H1 (cell line): ENCODE results near the gene MEF2A. TPM values are rescaled to one million over a fixed set of nuclear protein-coding genes. Genes with fewer than 3 reads are reported as not detected.

Source experiments
- CTCF ChIA-PET: fragments of 300-600 bp; sonication (Branson Sonifier 250); formaldehyde crosslinking; loops from one replicate; lab custom pipeline; 2021; ENCODE audit not compliant: partially characterized antibody; lab: Charles Lee
- POLR2A ChIA-PET: fragments of 300-600 bp; sonication (Branson Sonifier 250); formaldehyde crosslinking; loops from one replicate; lab custom pipeline; 2021; ENCODE audit warnings: inconsistent platforms; ENCODE audit not compliant: partially characterized antibody; lab: Charles Lee
- DNase-seq, 2 experiments: peaks; one replicate each; pipeline versions ENCODE4 v3.0.0 to v3.0.0-alpha.2; 2010 to 2022; ENCODE audit warnings: low spot score in 2 of 2, low read depth in 1 of 2, mixed read lengths in 1 of 2
- FAIRE-seq: peaks from 2 replicates; lab custom pipeline; 2011; peaks lifted over from hg19 to GRCh38; lab: Jason Lieb, UNC
- H2AFZ ChIP-seq: 2 replicates; pipeline ENCODE4 v1.8.1; 2012; ENCODE audit warnings: low read length, inconsistent platforms
- H2AK5ac ChIP-seq: 2 replicates; pipeline ENCODE4 v1.6.1; 2013; ENCODE audit warnings: low read depth, low read length
- H2BK120ac ChIP-seq: replicated peaks from 2 replicates; pipeline ENCODE3; 2013; ENCODE audit warnings: low read depth, low read length, inconsistent platforms
- H2BK12ac ChIP-seq: 2 replicates; pipeline ENCODE4 v1.6.1; 2013; ENCODE audit warnings: low read depth, low read length
- H2BK15ac ChIP-seq: 2 replicates; pipeline ENCODE4 v1.6.1; 2013; ENCODE audit warnings: low read length
- H2BK20ac ChIP-seq: 2 replicates; pipeline ENCODE4 v1.6.1; 2013; ENCODE audit warnings: low read length
- H2BK5ac ChIP-seq: 2 replicates; pipeline ENCODE4 v1.6.1; 2013; ENCODE audit warnings: low read depth, low read length
- H3K14ac ChIP-seq: 2 replicates; pipeline ENCODE4 v1.6.1; 2013; ENCODE audit warnings: inconsistent platforms; ENCODE audit not compliant: insufficient read length
- H3K18ac ChIP-seq: 2 replicates; pipeline ENCODE4 v1.6.1; 2013; ENCODE audit warnings: low read length; ENCODE audit errors: extremely low read depth
- H3K23ac ChIP-seq: 2 replicates; pipeline ENCODE4 v1.6.1; 2013; ENCODE audit warnings: inconsistent platforms; ENCODE audit not compliant: insufficient read length
- H3K23me2 ChIP-seq: 2 replicates; pipeline ENCODE4 v1.6.1; 2013; ENCODE audit warnings: low read depth, low read length
- H3K27ac ChIP-seq: 2 replicates; pipeline ENCODE4 v1.6.1; 2011; ENCODE audit warnings: low read depth, low read length, inconsistent platforms
- H3K27me3 ChIP-seq, 4 experiments: replicated peaks in 1 of 4; 1 replicate in 1 of 4; 2 replicates in 3 of 4; pipeline versions ENCODE4 v1.6.1 to v1.8.1; 2011 to 2013; ENCODE audit warnings: low read length in 3 of 4, mild to moderate bottlenecking in 3 of 4, inconsistent platforms in 2 of 4, mixed read lengths in 2 of 4, moderate library complexity in 1 of 4; ENCODE audit not compliant: control insufficient read depth in 3 of 4, insufficient read depth in 3 of 4; ENCODE audit errors: extremely low read depth in 1 of 4
- H3K36me3 ChIP-seq, 4 experiments: 2 replicates each; pipeline versions ENCODE4 v1.6.1 to v1.8.1; 2011 to 2013; ENCODE audit warnings: mild to moderate bottlenecking in 4 of 4, low read length in 3 of 4, moderate library complexity in 2 of 4, control low read depth in 1 of 4, inconsistent platforms in 1 of 4; ENCODE audit not compliant: insufficient read depth in 4 of 4, control insufficient read depth in 2 of 4
- H3K4ac ChIP-seq: replicated peaks from 2 replicates; pipeline ENCODE3; 2013; ENCODE audit warnings: low read length, low read depth, mixed read lengths, inconsistent platforms; ENCODE audit not compliant: insufficient read length
- H3K4me1 ChIP-seq, 4 experiments: replicated peaks in 1 of 4; 1 replicate in 1 of 4; 2 replicates in 3 of 4; pipeline versions ENCODE4 v1.6.1 to v1.8.1; 2011 to 2013; ENCODE audit warnings: low read length in 3 of 4, inconsistent platforms in 2 of 4, mixed read lengths in 1 of 4; ENCODE audit not compliant: insufficient read depth in 4 of 4, control insufficient read depth in 3 of 4
- H3K4me2 ChIP-seq, 2 experiments: 2 replicates each; pipeline versions ENCODE4 v1.6.1 to v1.8.1; 2011 to 2013; ENCODE audit warnings: low read depth in 2 of 2, low read length in 2 of 2, control low read depth in 1 of 2, inconsistent platforms in 1 of 2, mild to moderate bottlenecking in 1 of 2; ENCODE audit not compliant: insufficient read depth in 1 of 2
- H3K4me3 ChIP-seq, 4 experiments: fragments of 200-600, 300-600 bp in 1 of 4; sonication (generic), shearing (Covaris generic), sonication (Bioruptor Twin) in 1 of 4; 2 replicates each; pipeline versions ENCODE4 v1.5.1 to v1.8.1; 2011 to 2016; ENCODE audit warnings: low read length in 4 of 4, low read depth in 3 of 4, control low read depth in 2 of 4, inconsistent platforms in 2 of 4, mild to moderate bottlenecking in 2 of 4, mixed read lengths in 1 of 4, moderate library complexity in 1 of 4; ENCODE audit not compliant: insufficient read depth in 2 of 4; ENCODE audit errors: extremely low read depth in 1 of 4
- H3K56ac ChIP-seq: replicated peaks from 2 replicates; pipeline ENCODE3; 2013; ENCODE audit warnings: low read depth, mild to moderate bottlenecking, mixed read lengths, low read length, inconsistent platforms; ENCODE audit not compliant: insufficient read length
- H3K79me1 ChIP-seq: 2 replicates; pipeline ENCODE4 v1.6.1; 2013; ENCODE audit warnings: low read depth, low read length, control low read depth
- H3K79me2 ChIP-seq, 2 experiments: 2 replicates each; pipeline versions ENCODE4 v1.6.1 to v1.8.1; 2012 to 2013; ENCODE audit warnings: low read length in 2 of 2, mild to moderate bottlenecking in 2 of 2, inconsistent platforms in 1 of 2; ENCODE audit not compliant: insufficient read depth in 2 of 2, control insufficient read depth in 1 of 2
- H3K9ac ChIP-seq, 4 experiments: replicated peaks in 1 of 4; 1 replicate in 1 of 4; 2 replicates in 3 of 4; pipeline versions ENCODE4 v1.6.1 to v1.8.1; 2011 to 2013; ENCODE audit warnings: low read depth in 3 of 4, low read length in 3 of 4, control low read depth in 2 of 4, mild to moderate bottlenecking in 2 of 4, moderate library complexity in 2 of 4, inconsistent platforms in 1 of 4; ENCODE audit errors: extremely low read depth in 1 of 4
- H3K9me3 ChIP-seq, 2 experiments: 2 replicates each; pipeline versions ENCODE4 v1.6.1 to v1.8.1; 2012 to 2013; ENCODE audit warnings: mild to moderate bottlenecking in 2 of 2, moderate library complexity in 2 of 2, control low read depth in 1 of 2, inconsistent platforms in 1 of 2, low read depth in 1 of 2, low read length in 1 of 2, mixed read lengths in 1 of 2; ENCODE audit not compliant: insufficient read depth in 2 of 2
- H4K20me1 ChIP-seq, 2 experiments: replicated peaks in 1 of 2; 2 replicates each; pipeline versions ENCODE3 to v1.8.1; 2011 to 2013; ENCODE audit warnings: inconsistent platforms in 2 of 2, low read length in 2 of 2, mild to moderate bottlenecking in 1 of 2; ENCODE audit not compliant: insufficient read depth in 2 of 2, control insufficient read depth in 1 of 2
- H4K5ac ChIP-seq: 2 replicates; pipeline ENCODE4 v1.6.1; 2013; ENCODE audit warnings: low read length, low read depth, mixed read lengths, inconsistent platforms; ENCODE audit not compliant: insufficient read length
- H4K8ac ChIP-seq: 2 replicates; pipeline ENCODE4 v1.8.0; 2013; ENCODE audit warnings: mild to moderate bottlenecking, moderate library complexity, low read length, inconsistent platforms; ENCODE audit not compliant: insufficient read depth; ENCODE audit errors: extremely low read depth
- H4K91ac ChIP-seq: replicated peaks from 2 replicates; pipeline ENCODE3; 2013; ENCODE audit warnings: low read length, mixed read lengths, inconsistent platforms; ENCODE audit not compliant: insufficient read length
- ASH2L ChIP-seq: fragments of 200-600, 300-600 bp; sonication (generic); IDR thresholded peaks from one replicate; pipeline ENCODE4 v1.7.1; 2017; ENCODE audit warnings: low read length
- CHD1 ChIP-seq: IDR thresholded peaks from 2 replicates; pipeline ENCODE4 v1.6.1; 2012; ENCODE audit warnings: low read depth, low read length, improper control_type of control experiment
- CHD2 ChIP-seq: IDR thresholded peaks from 2 replicates; pipeline ENCODE4 v1.6.1; 2012; ENCODE audit warnings: low read length, improper control_type of control experiment
- FOSL1 ChIP-seq: IDR thresholded peaks from 2 replicates; pipeline ENCODE4 v1.6.1; 2011; ENCODE audit warnings: mild to moderate bottlenecking, low read depth, low read length, moderate library complexity; ENCODE audit not compliant: insufficient read depth
- GABPA ChIP-seq: IDR thresholded peaks from 2 replicates; pipeline ENCODE4 v1.6.1; 2011; ENCODE audit warnings: mild to moderate bottlenecking, low read length, moderate library complexity, borderline replicate concordance; ENCODE audit not compliant: insufficient read depth
- GTF2F1 ChIP-seq: IDR thresholded peaks from 2 replicates; pipeline ENCODE4 v1.6.1; 2012; ENCODE audit warnings: low read depth, low read length, improper control_type of control experiment, borderline replicate concordance
- KDM4A ChIP-seq: IDR thresholded peaks from one replicate; pipeline ENCODE4 v1.7.1; 2012; ENCODE audit warnings: low read depth, mild to moderate bottlenecking, moderate library complexity, low read length, inconsistent platforms; ENCODE audit not compliant: severe bottlenecking
- MAFK ChIP-seq: IDR thresholded peaks from 2 replicates; pipeline ENCODE4 v1.6.1; 2012; ENCODE audit warnings: low read depth, mild to moderate bottlenecking, improper control_type of control experiment, low read length
- NANOG ChIP-seq: IDR thresholded peaks from 2 replicates; pipeline ENCODE4 v1.6.1; 2011; ENCODE audit warnings: low read length, low read depth, mild to moderate bottlenecking, inconsistent platforms; ENCODE audit not compliant: insufficient read depth, poor library complexity, severe bottlenecking
- PHF8 ChIP-seq: fragments of 200-600 bp; sonication (generic); conservative IDR thresholded peaks from 2 replicates; pipeline ENCODE4 v1.7.1; 2012; ENCODE audit warnings: low read depth, mild to moderate bottlenecking, inconsistent platforms, low read length, moderate library complexity
- POU5F1 ChIP-seq: IDR thresholded peaks from 2 replicates; pipeline ENCODE4 v1.6.1; 2011; ENCODE audit warnings: low read depth, mild to moderate bottlenecking, low read length, moderate library complexity
- SIX5 ChIP-seq: IDR thresholded peaks from 2 replicates; pipeline ENCODE4 v1.6.1; 2011; ENCODE audit warnings: mild to moderate bottlenecking, low read depth, low read length
- SP2 ChIP-seq: IDR thresholded peaks from 2 replicates; pipeline ENCODE4 v1.6.1; 2012; ENCODE audit warnings: mild to moderate bottlenecking, low read length, inconsistent platforms
- TCF12 ChIP-seq: IDR thresholded peaks from 2 replicates; pipeline ENCODE4 v1.6.1; 2011; ENCODE audit warnings: low read depth, mild to moderate bottlenecking, low read length
- ZNF274 ChIP-seq: IDR thresholded peaks from 2 replicates; pipeline ENCODE4 v1.7.0; 2012; ENCODE audit warnings: low read length, borderline replicate concordance; ENCODE audit errors: extremely low read depth
- WGBS, 2 experiments: shearing (Covaris generic) in 1 of 2; methylation state at CpG; one replicate each; pipeline versions ENCODE4 v1.1.6 to v1.1.7; 2013 to 2015; ENCODE audit warnings: low lambda C conversion rate in 2 of 2, mixed read lengths in 2 of 2, inconsistent platforms in 1 of 2, low coverage in 1 of 2, missing lambda C conversion rate in 1 of 2; ENCODE audit not compliant: insufficient replicate concordance in 2 of 2, insufficient coverage in 1 of 2, insufficient read length in 1 of 2; ENCODE audit errors: extremely low coverage in 1 of 2, missing lambda C conversion rate in 1 of 2; 5-methylcytosine and 5-hydroxymethylcytosine counted together
- polyA plus RNA-seq, 7 experiments: library from polyadenylated mRNA; depleted of rRNA in 3 of 7; stranded (reverse) in 5 of 7; unstranded in 2 of 7; fragments of >200 nt in 5 of 7; fragments of 200-250 nt in 2 of 7; gene quantifications; 1 replicate in 5 of 7; 2 replicates in 1 of 7; 4 replicates in 1 of 7; pipeline versions ENCODE4 v1.2.1 to v1.2.3, GENCODE V29; 2011 to 2013; ENCODE audit warnings: missing spikeins in 2 of 7, mixed read lengths in 2 of 7
- total RNA-seq: library from RNA; stranded (reverse); fragmentation: NEBNext Ultra II Directional; extraction: Animal tissue kit (Norgen Biotek cat#: 25700); gene quantifications from 2 replicates; pipeline ENCODE4 v1.2.1, GENCODE V29; 2021

The MEF2A gene
- total and polyA plus RNA-seq, 2 of the 8 experiments (the other 6 are each of a cell fraction or from before 2014, with no cell fraction given): 15.6 to 22.5 TPM

DNA sequence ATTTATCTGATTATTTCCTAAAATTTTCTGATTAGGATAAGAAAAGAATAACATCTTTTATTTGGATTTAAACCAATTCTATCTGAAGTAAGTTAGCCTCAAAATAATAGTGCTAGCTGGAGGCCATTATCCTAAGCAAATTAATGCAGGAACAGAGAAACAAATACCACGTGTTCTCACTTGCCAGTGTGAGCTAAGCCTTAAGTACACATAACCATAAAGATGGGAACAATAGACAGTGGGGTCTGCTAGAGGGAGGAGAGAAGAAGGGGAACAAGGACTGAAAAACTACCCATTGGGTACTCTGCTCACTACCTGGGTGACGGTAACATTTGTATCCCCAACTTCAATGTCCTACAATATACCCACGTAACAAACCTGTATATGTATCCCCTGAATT lies 198.7 kb downstream of the MEF2A start:
- H2BK20ac ChIP-seq: no peak overlapping the region
- no peak overlapping the region for H2AFZ ChIP-seq
- H4K8ac ChIP-seq: no peak overlapping the region
- no peaks in the 10 kb centered on the region for H3K27me3 ChIP-seq
- no peaks in the 10 kb centered on the region for H3K79me1 ChIP-seq
- no peak overlapping the region for H3K9ac ChIP-seq
- POLR2A ChIA-PET: no interaction called here
- H3K4me1 ChIP-seq: no peaks in the 10 kb centered on the region
- CTCF ChIA-PET: no interaction called here
- H4K5ac ChIP-seq: no peak overlapping the region
- H2BK12ac ChIP-seq: no peak overlapping the region
- no peak for FAIRE-seq
- no peak overlapping the region for H3K4me3 ChIP-seq
- 76% methylated on average over 3 of the region's 3 CpGs; no CpG with 5 or more reads in 1 of the 2 experiments for WGBS, 2 experiments
- H3K56ac ChIP-seq: no peak overlapping the region
- H3K27ac ChIP-seq: no peak overlapping the region
- no peaks in the 10 kb centered on the region for H3K79me2 ChIP-seq
- no peaks in the 10 kb centered on the region for H3K9me3 ChIP-seq
- H2BK5ac ChIP-seq: no peak overlapping the region
- no peak overlapping the region for H3K4me2 ChIP-seq
- no peak overlapping the region for H3K4ac ChIP-seq
- H3K18ac ChIP-seq: no peak overlapping the region
- H4K20me1 ChIP-seq: no peaks in the 10 kb centered on the region
- DNase-seq: no peak
- no peak overlapping the region for H2AK5ac ChIP-seq
- H3K36me3 ChIP-seq: no peaks in the 10 kb centered on the region
- no peak overlapping the region for H3K14ac ChIP-seq
- H3K23me2 ChIP-seq: no peaks in the 10 kb centered on the region
- H2BK15ac ChIP-seq: no peak overlapping the region
- H3K23ac ChIP-seq: no peak overlapping the region
- no peak overlapping the region for H4K91ac ChIP-seq
- H2BK120ac ChIP-seq: no peak overlapping the region
- TF ChIP-seq NANOG (no peak), KDM4A (no peak), PHF8 (no peak), POU5F1 (no peak), SP2 (no peak), TCF12 (no peak), MAFK (no peak), CHD2 (no peak), CHD1 (no peak), GABPA (no peak), SIX5 (no peak), ASH2L (no peak), GTF2F1 (no peak), ZNF274 (no peak), FOSL1 (no peak)
